Right lobe of liver (tissue), 4 donors: ENCODE measurements around the gene DGLUCY.

ENCODE experiments used
- CTCF ChIP-seq, 4 donors: fragments of 200-600 bp in 3 of 4; fragments of 450-650 bp in 1 of 4; IDR thresholded peaks; one replicate each; pipeline versions ENCODE4 v1.5.1 to v1.8.0; 2016 to 2022; ENCODE audit warnings: antibody characterized with exemption in 4 of 4, mild to moderate bottlenecking in 2 of 4
- POLR2A ChIP-seq: fragments of 450-650 bp; IDR thresholded peaks from one replicate; pipeline ENCODE4 v1.6.1; 2017; ENCODE audit warnings: antibody characterized with exemption, mild to moderate bottlenecking
- donor health status: DM: no; HTN: no; CAD: no.
- donor health status: DM: no; HTN: no; CAD: no.
- donor health status: DM: no; HTN: yes; CAD: no.

- TF ChIP-seq CTCF (IDR thresholded peaks at IDR 0.05) (no peak), POLR2A (no peak)
Observed at GRCh38 chr14:91164676-91165075, 50.8 kb downstream of the DGLUCY start.
